GM06990 (cell line): Measurements from ENCODE around the gene COL6A3.

Experiments
- DNase-seq: peaks from one replicate; pipeline ENCODE4 v3.0.0-alpha.2; 2011; ENCODE audit not compliant: insufficient read length; ENCODE audit errors: extremely low read depth
- H3K27me3 ChIP-seq: replicated peaks from 2 replicates; pipeline ENCODE4 v1.6.0; 2011; ENCODE audit warnings: low read length; ENCODE audit not compliant: control insufficient read depth, insufficient read depth
- H3K36me3 ChIP-seq: 2 replicates; pipeline ENCODE4 v1.5.1; 2011; ENCODE audit warnings: low read length; ENCODE audit not compliant: control insufficient read depth, insufficient read depth
- H3K4me3 ChIP-seq: replicated peaks from 2 replicates; pipeline ENCODE4 v1.5.1; 2011; ENCODE audit warnings: low read depth, mild to moderate bottlenecking, control low read depth, low read length
- CTCF ChIP-seq: IDR thresholded peaks from 2 replicates; pipeline ENCODE4 v1.5.1; 2011; ENCODE audit warnings: low read length, control low read depth, mild to moderate bottlenecking, inconsistent platforms; ENCODE audit not compliant: insufficient read depth, poor library complexity, severe bottlenecking

The COL6A3 gene

DNA sequence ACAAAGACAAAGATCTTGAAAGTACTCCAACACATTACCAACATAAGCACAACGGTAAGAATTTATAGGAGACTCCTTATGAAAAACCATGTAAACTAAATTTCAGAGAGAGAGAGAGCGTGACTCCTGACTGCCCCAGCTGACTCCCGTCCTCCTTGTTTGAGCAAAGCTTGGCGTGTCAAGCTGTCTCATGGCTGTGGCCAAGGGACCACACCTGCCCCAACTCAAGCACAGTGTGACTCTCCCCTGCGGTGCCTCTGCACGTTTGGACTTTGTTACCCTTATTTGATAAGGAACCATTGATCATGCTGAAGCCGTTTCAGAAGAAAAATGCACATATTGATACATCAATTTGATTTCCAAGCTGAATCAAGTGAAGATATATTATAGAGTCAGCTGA, 124.8 kb downstream of the COL6A3 start:
- Histone ChIP-seq H3K27me3 (no peaks in the 10 kb centered on the region; the same call in 1 of the 2 replicates), H3K36me3 (no peaks in the 10 kb centered on the region), H3K4me3 (no peak overlapping the region)
- TF ChIP-seq CTCF, result no peak
- no peak for DNase-seq

DNA sequence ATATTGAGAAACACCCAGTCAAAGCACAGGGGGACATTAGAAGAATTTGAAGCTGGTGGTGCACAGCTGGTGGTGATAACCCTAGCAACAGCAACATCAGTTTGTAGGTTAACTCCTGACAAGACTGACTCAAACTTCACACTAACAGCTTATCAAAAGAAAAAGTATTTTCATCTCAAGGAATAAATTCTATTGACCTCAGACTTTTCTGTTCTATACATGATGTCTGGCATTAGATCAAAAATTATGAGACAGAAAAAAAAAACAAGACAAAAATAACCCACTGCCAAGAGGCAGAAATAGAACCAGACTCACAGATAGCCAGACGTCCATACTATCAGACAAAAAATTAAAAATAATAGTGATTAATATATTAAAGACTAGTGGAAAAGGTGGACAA, 126.1 kb downstream of the COL6A3 start:
- Histone ChIP-seq H3K27me3 (no peaks in the 10 kb centered on the region; the same call in 1 of the 2 replicates), H3K36me3 (no peaks in the 10 kb centered on the region), H3K4me3 (no peak overlapping the region)
- no peak for DNase-seq
- TF ChIP-seq CTCF, result no peak

- Histone ChIP-seq H3K4me3 (no peak overlapping the region), H3K36me3 (no peaks in the 10 kb centered on the region), H3K27me3 (no peaks in the 10 kb centered on the region; the same call in 1 of the 2 replicates)
- no peak for TF ChIP-seq CTCF
- DNase-seq, result no peak
These were observed 130.6 kb downstream of the COL6A3 start for GRCh38 chr2:237283131-237283928.

DNA sequence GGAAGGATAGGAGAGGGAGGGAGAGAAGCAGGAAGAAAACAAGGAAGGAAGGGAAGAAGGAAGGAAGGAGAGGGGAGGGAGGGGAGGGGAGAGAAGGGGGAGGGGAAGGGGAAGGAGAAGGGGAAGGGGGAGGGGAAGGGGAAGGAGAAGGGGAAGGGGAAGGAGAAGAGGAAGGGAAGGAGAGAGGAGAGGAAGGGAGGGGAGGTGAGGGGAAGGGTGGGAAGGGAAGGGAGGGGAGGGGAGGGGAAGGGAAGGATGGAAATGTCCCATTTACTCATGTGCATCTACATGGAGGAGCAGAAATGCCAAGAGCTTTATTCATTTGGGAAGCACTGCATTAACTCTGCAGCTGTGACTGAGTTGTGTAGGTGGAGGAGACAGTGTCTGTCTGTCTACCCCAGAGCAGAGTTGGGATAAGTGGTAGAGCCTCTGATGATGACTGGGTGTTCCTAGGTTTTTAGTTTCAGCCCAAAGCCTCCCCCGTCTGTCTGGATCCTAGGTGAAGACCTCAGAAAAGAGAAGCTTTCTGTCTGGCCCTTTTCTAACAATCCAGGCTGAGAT, 131.3 kb downstream of the COL6A3 start:
- DNase-seq, result no peak
- Histone ChIP-seq H3K27me3 (no peaks in the 10 kb centered on the region; the same call in 1 of the 2 replicates), H3K4me3 (no peak overlapping the region), H3K36me3 (no peaks in the 10 kb centered on the region)
- no peak for TF ChIP-seq CTCF

GRCh38 chr2:237281836-237282306, 132.1 kb downstream of the COL6A3 start:
- H3K36me3 ChIP-seq, result no peaks in the 10 kb centered on the region
- H3K4me3 ChIP-seq, result no peak overlapping the region
- TF ChIP-seq CTCF, result no peak
- no peak for DNase-seq
- H3K27me3 ChIP-seq, result no peaks in the 10 kb centered on the region; the same call in 1 of the 2 replicates
